OCI-LY7 (cell line): ENCODE measurements around the gene CPT2.

Source experiments
- EZH2phosphoT487 ChIP-seq: fragments of 200-600 bp; sonication (generic); IDR thresholded peaks from 2 replicates; pipeline ENCODE4 v1.6.1; 2018; ENCODE audit warnings: low read depth, borderline replicate concordance, mild to moderate bottlenecking, mixed run types, antibody characterized with exemption, low read length, moderate library complexity, mixed read lengths
- TF ChIP-seq, protein P1 (sequence below): fragments of 200-600 bp; sonication (generic); conservative IDR thresholded peaks from 2 replicates; pipeline ENCODE4 v1.5.1; 2014; ENCODE audit warnings: mild to moderate bottlenecking, antibody characterized with exemption, low read length, moderate library complexity, mixed read lengths

DNA sequence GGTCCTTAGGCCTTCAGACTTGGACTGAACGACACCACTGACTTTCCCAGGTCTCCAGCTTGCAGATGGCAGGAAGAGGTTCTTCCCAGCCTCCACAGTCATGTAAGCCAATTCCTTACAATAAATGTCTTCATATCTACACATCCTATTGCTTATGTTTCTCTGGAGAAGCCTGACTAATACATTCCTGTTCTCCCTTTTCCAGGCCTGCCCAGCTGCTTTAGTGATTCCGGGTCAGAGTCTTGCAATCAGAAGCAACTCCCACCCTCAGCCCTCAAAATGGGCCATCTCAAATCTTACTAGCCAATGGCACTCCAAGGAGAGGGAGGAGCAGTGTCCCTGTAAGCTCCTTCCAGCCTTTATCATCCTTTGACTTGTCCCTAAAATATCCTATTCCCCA is 16.4 kb upstream of the CPT2 start:
- TF ChIP-seq, protein P1, sequence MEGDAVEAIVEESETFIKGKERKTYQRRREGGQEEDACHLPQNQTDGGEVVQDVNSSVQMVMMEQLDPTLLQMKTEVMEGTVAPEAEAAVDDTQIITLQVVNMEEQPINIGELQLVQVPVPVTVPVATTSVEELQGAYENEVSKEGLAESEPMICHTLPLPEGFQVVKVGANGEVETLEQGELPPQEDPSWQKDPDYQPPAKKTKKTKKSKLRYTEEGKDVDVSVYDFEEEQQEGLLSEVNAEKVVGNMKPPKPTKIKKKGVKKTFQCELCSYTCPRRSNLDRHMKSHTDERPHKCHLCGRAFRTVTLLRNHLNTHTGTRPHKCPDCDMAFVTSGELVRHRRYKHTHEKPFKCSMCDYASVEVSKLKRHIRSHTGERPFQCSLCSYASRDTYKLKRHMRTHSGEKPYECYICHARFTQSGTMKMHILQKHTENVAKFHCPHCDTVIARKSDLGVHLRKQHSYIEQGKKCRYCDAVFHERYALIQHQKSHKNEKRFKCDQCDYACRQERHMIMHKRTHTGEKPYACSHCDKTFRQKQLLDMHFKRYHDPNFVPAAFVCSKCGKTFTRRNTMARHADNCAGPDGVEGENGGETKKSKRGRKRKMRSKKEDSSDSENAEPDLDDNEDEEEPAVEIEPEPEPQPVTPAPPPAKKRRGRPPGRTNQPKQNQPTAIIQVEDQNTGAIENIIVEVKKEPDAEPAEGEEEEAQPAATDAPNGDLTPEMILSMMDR = no peak
- TF ChIP-seq EZH2phosphoT487 = no peak
